IPS DF 19.7 (cell line): ENCODE data around the gene CTNNA3.

Experiments
- DNase-seq: peaks from one replicate; pipeline ENCODE4 v3.0.0-alpha.2; 2013; ENCODE audit warnings: low read depth, low spot score

Gene CTNNA3

GRCh38 chr10:66940965-66941364, 755.0 kb downstream of the CTNNA3 start:
- no peak for DNase-seq

DNA sequence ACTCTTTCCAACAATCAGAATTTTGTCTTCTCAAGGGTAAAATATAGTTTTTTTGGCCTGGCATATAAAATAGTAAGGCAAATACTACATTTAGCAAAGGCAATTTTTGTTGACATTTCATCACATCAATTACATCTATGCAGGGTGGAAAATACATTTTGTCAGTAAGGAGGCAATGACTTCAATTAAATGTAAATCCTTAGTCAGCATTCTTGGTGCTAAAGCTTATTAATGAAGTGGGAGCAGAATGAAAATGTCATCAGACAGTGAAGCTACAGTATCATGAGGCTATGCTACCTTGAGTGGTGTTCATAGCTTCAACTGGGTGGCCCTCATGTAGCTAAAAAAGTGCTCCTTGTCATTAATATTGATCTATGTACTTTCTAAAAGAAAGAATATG, 761.3 kb downstream of the CTNNA3 start:
- DNase-seq, result no peak

GRCh38 chr10:66931949-66932343, 764.0 kb downstream of the CTNNA3 start:
- DNase-seq, result no peak

GRCh38 chr10:66931340-66931948, 764.6 kb downstream of the CTNNA3 start:
- no peak for DNase-seq

- DNase-seq, result no peak
Observed at GRCh38 chr10:66929375-66929774, 766.6 kb downstream of the CTNNA3 start.

DNA sequence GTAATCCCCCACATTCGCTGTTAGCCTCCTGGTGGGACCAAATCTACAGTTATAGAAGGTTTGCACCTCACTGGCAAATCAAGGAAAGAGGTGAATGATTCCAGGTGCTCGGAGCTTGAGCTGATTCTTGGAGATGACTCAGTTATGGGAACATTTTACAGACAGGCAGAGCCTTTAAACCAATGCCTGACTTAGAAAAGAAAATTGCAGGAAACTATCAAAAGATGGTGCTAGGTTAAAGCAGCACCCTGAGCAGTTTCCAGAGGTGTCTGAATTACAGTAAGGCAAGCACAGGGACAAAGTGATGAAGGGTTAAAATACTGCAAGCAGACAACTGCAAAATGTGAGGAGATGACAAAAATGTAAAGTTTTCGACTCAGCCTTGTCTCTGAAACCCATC, 767.2 kb downstream of the CTNNA3 start:
- no peak for DNase-seq

- DNase-seq, result no peak
Observed at GRCh38 chr10:66927971-66928770, 767.8 kb downstream of the CTNNA3 start.

GRCh38 chr10:66927251-66927935, 768.6 kb downstream of the CTNNA3 start:
- no peak for DNase-seq

GRCh38 chr10:66926841-66927240, 769.2 kb downstream of the CTNNA3 start:
- no peak for DNase-seq

DNA sequence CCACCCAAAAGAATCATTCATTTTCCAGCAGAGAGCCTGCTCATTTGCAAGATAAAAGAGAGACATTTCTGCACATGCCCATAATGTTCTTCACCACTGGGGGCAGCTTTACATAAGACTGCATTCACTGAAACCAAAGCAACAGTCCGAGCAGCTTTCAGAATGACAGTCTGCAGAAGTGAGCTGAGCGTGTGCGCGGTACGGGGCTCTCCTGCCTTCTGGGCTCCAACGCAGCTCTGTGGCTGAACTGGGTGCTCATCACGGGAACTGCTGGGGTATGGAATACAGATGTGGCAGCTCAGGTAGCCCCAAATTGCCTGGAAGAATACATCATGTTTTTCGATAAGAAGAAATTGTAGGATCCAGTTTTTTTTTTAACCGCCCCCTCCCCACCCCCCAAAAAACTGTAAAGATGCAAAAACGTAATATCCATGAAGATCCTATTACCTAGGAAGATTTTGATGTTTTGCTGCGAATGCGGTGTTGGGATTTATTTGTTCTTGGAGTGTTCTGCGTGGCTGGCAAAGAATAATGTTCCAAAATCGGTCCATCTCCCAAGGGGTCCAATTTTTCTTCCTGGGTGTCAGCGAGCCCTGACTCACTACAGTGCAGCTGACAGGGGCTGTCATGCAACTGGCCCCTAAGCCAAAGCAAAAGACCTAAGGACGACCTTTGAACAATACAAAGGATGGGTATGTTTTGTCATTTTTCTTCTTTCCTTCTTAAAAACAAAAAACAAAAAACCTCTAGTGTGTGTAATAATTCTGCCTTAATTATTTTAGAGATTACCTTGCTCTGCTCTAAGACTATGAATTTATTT, 769.9 kb downstream of the CTNNA3 start, which contains the start of gene LRRTM3:
TSS of gene LRRTM3 (plus strand) at position 141 of the 820 bp plus-strand sequence.
- DNase-seq, result peak; percentile 90

DNA sequence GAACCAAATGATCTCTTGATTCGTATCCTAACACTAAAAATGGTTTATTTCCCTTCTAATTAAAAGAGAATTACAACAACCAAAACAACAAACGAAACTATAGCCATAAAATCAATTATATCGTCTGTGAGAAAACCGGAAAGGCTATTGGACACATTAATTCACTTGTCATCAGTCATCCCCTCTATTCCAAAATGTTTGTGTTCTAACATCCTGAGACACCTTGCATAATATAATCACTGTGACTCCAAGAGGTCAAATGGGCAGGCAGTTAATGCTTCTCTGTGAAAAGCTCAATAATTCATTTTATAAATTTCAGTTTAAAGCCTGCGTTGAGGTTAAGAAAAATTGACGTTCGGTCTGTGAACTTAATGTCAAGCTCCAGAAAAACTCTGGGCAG, 770.6 kb downstream of the CTNNA3 start:
- no peak for DNase-seq

GRCh38 chr10:66924674-66925345, 771.2 kb downstream of the CTNNA3 start:
- no peak for DNase-seq

GRCh38 chr10:66919248-66919647, 776.7 kb downstream of the CTNNA3 start:
- no peak for DNase-seq

- DNase-seq, result peak; percentile 30
Observed at GRCh38 chr10:66917104-66917503, 778.9 kb downstream of the CTNNA3 start.

DNA sequence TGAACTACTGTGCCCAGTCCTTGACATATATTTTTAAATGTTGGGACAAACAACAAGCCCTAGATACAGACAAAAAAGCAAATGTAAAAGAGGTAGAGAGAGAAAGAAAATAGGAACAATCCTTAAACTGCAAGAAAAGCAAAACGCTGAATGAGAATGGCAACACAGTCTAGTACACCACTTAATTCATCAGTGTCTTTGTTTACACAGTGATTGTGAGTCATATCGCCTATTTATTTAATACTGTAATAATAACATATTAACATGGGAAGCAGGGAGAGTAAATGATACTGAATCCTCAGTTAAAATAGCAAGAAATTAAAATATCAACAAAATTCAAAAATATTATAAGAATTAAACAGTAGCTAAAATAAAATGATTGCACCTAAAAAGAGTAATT, 780.0 kb downstream of the CTNNA3 start:
- no peak for DNase-seq

DNA sequence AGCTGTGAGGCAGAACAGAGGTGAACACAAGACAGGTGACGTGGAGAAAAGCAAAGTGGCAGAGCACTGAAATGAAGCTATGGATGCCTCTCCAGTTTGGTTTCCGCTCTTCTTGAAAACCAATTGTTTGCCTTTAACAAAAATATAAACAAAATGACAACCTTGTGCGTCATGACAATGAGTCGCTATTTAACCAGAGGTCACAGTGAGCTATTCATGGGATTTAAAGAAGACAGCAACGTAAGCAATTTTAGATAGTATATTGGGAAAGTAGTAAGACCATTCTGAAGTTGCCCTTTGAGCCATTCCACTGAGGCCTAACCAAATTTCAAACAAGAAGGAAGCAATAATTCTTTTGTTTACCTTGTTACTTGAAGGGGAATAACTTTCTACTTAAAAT, 785.3 kb downstream of the CTNNA3 start:
- DNase-seq, result no peak

- DNase-seq, result no peak
Observed at GRCh38 chr10:66892871-66893270, 803.1 kb downstream of the CTNNA3 start.

DNA sequence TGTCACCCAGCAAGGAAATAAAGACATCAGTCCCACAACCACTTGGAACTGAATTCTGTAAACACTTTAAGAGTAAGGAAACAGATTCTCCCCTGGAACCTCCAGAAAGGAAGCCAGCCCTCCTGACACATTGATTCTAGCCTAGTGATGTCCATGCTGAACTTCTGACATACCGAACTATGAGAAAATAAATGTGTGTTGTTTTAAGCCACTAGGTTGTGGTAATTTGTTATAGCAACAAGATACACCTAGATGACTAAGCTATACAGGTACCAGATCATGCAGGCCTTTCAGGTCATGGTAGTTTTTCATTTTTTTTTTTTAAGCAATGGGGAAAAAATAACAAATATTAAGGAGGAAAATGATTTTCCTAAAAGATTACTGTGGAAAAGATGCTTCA, 807.8 kb downstream of the CTNNA3 start:
- no peak for DNase-seq

DNA sequence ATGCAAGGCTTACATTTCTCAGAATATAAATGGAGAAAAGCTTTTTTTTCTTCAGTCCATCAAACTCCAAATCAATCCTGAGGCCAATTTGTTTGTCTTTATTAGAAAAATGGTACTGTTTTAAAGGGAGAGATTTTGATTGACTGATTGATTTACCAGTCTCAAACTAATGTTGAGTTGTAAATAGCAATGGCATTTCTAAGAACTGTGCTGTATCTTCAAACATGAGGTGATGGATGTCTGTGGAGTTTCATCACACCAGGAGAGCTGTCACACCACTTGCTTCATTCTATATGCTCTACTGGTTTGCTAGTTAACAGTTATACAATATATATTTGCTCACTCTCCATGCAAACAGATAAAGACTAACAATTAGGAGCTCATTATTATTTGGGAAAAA, 809.1 kb downstream of the CTNNA3 start:
- no peak for DNase-seq

DNA sequence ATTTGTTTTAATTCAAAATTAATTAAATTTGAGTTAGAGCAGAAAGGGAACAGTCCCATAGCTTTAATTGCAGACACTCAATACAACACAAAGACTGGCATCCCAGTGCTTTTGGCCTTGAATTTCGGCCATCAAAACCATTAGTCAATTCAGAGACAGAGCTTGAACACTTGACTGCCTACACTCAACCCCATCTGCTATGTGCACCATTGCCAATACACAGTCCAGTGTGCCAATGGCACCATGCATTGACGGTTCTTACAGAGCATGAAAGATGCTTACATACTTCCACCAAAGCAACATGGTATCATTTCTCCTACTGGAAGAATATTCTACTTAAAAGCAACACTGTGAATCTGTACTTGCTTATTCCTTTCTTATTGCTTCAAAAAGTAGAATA, 813.7 kb downstream of the CTNNA3 start:
- no peak for DNase-seq

GRCh38 chr10:66881814-66882213, 814.2 kb downstream of the CTNNA3 start:
- DNase-seq, result no peak
